ENCODE measurements around the gene HNRNPC. TPM values are rescaled to one million over a fixed set of nuclear protein-coding genes. Genes with fewer than 3 reads are reported as not detected.

The HNRNPC gene
- total and polyA plus RNA-seq, 8 donors: 377 to 903 (median 765) TPM

DNA sequence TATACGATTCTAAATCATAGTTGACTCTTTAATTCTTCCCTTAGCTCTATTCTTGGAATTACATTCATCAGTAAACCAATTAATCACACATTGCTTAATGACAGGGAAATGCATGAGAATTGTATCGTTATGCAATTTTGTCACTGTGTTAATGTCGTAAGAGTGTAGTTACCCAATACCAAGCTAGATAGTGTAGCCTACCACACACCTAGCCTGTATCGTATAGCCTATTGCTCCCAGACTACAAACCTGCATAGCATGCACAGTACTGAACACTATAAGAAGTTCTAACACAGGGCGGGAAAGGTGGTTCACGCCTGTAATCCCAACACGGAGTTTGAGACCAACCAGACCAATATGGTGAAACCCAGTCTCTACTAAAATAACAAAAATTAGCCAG, 24.7 kb downstream of the HNRNPC start:
- Histone ChIP-seq H3K36me3 (peaks cover 0 to 76% of the 10 kb centered on the region in 2 donors), H3K27ac (no peak overlapping the region), H3K4me3 (no peak overlapping the region), H3K9me3 (no peaks in the 10 kb centered on the region), H3K27me3 (no peaks in the 10 kb centered on the region), H3K4me1 (peaks cover 16 to 96% of the 10 kb centered on the region in 2 donors)
- ATAC-seq (peak; percentile 14), DNase-seq (no peak)
- TF ChIP-seq, protein P1, sequence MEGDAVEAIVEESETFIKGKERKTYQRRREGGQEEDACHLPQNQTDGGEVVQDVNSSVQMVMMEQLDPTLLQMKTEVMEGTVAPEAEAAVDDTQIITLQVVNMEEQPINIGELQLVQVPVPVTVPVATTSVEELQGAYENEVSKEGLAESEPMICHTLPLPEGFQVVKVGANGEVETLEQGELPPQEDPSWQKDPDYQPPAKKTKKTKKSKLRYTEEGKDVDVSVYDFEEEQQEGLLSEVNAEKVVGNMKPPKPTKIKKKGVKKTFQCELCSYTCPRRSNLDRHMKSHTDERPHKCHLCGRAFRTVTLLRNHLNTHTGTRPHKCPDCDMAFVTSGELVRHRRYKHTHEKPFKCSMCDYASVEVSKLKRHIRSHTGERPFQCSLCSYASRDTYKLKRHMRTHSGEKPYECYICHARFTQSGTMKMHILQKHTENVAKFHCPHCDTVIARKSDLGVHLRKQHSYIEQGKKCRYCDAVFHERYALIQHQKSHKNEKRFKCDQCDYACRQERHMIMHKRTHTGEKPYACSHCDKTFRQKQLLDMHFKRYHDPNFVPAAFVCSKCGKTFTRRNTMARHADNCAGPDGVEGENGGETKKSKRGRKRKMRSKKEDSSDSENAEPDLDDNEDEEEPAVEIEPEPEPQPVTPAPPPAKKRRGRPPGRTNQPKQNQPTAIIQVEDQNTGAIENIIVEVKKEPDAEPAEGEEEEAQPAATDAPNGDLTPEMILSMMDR (IDR thresholded peaks at IDR 0.05): no peak
- intact Hi-C loops (cut with DNase I): no loop called here

DNA sequence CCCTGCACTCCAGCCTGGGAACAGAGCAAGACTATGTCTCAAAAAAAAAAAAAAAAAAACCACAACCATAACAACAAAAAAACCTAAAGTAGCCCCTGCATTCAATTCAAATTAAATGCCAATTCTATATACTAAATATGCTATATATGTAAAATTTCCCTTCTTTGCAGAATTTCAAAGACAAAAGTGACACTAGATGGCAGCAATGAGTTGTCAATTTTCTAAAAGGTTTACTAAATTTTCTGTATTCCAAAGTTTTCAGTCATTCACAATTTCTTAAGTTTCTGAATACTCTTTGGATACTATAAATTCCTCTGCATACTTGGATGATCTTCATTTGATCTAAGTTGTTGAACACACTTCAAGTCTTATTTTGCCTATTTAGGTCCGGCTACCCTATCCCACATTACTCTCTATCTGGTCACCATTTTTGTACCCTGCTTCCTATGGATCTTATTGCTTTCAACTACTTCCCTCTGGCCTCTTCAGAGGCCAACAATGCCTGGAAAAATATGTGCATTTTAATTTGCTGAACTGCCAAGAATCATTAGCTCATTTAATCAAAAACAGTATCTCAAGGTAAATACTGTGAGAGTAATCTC, 27.9 kb downstream of the HNRNPC start:
- no peaks in the 10 kb centered on the region for H3K9me3 ChIP-seq
- H3K27me3 ChIP-seq: no peaks in the 10 kb centered on the region
- peaks cover 0 to 76% of the 10 kb centered on the region in 2 donors for H3K36me3 ChIP-seq
- ATAC-seq (no peak), DNase-seq (peak in 1 of 4 donors; percentile 21)
- TF ChIP-seq, protein P1 (IDR thresholded peaks at IDR 0.05): peak in 1 of 2 donors; percentile 22
- intact Hi-C loops (cut with DNase I): no loop called here
- H3K27ac ChIP-seq: peak overlapping the region in 1 of 2 donors; percentile 7
- H3K4me3 ChIP-seq: no peak overlapping the region
- H3K4me1 ChIP-seq: peaks cover 14 to 94% of the 10 kb centered on the region in 2 donors

DNA sequence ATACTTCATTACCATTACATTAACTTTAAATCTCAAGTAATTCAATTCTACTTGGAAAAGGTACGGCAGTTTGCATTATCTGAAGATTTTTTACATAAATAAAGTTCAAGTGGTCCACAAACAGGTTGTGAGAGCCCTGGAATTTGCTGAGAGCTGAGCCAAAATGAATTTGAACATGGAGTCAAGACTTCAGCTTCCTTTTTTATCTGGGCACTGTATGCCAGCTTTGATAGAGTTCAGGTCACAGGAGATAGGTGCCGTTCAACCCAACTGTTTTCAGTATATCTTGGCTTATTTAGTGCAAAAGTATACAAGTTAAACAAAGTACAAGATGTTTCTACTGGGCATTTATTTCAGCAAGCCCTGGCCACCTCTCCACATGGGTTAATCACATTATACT, 28.8 kb downstream of the HNRNPC start:
- peak; percentile 65 for ATAC-seq
- H3K9me3 ChIP-seq: no peaks in the 10 kb centered on the region
- H3K27ac ChIP-seq: no peak overlapping the region
- TF ChIP-seq, protein P1 (IDR thresholded peaks at IDR 0.05): no peak
- H3K4me3 ChIP-seq: no peak overlapping the region
- peak in 1 of 4 donors; percentile 24 for DNase-seq
- peaks cover 14 to 94% of the 10 kb centered on the region in 2 donors for H3K4me1 ChIP-seq
- H3K36me3 ChIP-seq: peaks cover 0 to 67% of the 10 kb centered on the region in 2 donors
- no peaks in the 10 kb centered on the region for H3K27me3 ChIP-seq
- intact Hi-C loops (cut with DNase I): no loop called here

DNA sequence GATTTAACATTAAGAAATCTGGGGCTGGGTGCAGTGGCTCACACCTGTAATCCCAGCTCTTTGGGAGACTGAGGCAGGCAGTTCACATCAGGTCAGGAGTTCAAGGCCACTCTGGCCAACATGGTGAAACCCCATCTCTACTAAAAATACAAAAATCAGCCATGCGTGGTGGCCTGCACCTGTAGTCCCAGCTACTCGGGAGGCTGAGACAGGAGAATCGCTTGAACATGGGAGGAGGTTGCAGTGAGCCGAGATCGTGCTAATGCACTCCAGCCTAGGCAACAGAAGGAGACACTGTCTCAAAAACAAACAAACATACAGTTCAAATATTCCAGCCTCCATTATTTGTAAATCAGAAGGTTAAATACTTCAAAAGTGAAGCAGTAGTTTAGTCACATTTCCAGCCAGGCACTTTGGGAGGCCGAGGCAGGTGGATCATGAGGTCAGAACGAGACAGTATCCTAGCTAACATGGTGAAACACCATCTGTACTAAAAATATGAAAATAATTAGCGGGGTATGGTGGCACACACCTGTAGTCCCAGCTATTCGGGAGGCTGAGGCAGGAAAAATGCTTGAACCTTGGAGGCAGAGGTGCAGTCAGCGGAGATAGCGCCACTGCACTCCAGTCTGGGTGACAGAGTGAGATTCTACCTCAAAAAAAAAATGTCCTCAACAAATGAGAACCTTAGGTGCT, 30.3 kb downstream of the HNRNPC start:
- TF ChIP-seq, protein P1 (IDR thresholded peaks at IDR 0.05): no peak
- peaks cover 0 to 61% of the 10 kb centered on the region in 2 donors for H3K36me3 ChIP-seq
- H3K27ac ChIP-seq: no peak overlapping the region
- no peak overlapping the region for H3K4me3 ChIP-seq
- peaks cover 14 to 95% of the 10 kb centered on the region in 2 donors for H3K4me1 ChIP-seq
- H3K27me3 ChIP-seq: no peaks in the 10 kb centered on the region
- intact Hi-C loops (cut with DNase I): no loop called here
- H3K9me3 ChIP-seq: no peaks in the 10 kb centered on the region
- DNase-seq: no peak
- no peak for ATAC-seq
